Measurements from ENCODE around the gene CLK3. TPM values are rescaled to one million over a fixed set of nuclear protein-coding genes. Genes with fewer than 3 reads are reported as not detected.

Gene CLK3
- total and polyA plus RNA-seq, 2 of the 13 experiments (the other 11 are each of a cell fraction or from before 2014, with no cell fraction given), result 41.5 to 82.0 TPM

DNA sequence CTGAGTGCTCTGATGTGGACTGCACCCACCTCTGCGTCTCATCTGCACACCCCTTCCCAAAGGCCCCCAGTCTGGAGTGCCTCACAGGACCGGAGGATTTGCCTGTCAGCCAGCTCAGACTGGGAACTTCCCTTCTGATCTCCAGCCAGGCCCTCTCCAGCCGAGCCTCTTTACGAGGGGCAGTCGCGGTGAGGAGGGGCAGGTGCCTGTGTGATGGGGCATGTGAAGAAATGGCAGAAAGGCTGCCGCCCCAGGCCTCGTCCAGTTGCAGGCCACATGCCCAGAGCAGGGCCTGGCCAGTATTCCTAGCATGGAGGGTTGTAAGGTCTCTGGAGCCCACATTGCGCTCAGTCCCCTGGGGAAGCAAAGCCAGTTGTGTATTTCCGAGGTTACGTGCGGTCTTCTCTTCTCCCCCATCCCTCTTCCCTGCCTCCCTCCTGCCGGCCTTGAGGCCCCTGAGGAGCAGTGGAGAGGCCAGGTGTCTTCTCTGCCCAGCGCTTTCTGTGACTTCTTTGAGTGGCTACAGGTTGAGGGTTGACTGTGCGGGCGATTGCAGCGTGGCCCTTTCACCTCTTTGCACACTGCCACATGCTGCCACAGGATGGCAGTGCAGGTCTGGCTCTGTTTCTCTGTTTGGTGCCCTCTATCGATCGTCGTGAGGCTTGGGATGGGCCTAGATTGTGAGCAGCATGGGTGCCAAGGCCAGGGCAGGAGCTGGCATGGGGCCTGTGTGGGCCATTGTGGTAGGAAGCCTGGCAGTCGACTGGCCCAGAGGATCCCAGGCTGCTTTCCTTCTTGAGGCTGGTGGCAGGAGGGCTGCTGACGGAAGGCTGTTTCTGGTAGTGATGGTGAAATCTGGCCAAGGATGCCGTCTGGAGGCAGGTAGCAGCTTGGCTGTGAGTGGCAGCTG lies 5.3 kb downstream of the CLK3 start (continued):
- TF ChIP-seq, protein P1, sequence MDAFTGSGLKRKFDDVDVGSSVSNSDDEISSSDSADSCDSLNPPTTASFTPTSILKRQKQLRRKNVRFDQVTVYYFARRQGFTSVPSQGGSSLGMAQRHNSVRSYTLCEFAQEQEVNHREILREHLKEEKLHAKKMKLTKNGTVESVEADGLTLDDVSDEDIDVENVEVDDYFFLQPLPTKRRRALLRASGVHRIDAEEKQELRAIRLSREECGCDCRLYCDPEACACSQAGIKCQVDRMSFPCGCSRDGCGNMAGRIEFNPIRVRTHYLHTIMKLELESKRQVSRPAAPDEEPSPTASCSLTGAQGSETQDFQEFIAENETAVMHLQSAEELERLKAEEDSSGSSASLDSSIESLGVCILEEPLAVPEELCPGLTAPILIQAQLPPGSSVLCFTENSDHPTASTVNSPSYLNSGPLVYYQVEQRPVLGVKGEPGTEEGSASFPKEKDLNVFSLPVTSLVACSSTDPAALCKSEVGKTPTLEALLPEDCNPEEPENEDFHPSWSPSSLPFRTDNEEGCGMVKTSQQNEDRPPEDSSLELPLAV (CRISPR knock-in tag; conservative IDR thresholded peaks at IDR 0.05; ENCODE audit: low read depth), result no peak
- no peak for TF ChIP-seq SMARCC2 (IDR thresholded peaks at IDR 0.05)
- TF ChIP-seq, protein P2, sequence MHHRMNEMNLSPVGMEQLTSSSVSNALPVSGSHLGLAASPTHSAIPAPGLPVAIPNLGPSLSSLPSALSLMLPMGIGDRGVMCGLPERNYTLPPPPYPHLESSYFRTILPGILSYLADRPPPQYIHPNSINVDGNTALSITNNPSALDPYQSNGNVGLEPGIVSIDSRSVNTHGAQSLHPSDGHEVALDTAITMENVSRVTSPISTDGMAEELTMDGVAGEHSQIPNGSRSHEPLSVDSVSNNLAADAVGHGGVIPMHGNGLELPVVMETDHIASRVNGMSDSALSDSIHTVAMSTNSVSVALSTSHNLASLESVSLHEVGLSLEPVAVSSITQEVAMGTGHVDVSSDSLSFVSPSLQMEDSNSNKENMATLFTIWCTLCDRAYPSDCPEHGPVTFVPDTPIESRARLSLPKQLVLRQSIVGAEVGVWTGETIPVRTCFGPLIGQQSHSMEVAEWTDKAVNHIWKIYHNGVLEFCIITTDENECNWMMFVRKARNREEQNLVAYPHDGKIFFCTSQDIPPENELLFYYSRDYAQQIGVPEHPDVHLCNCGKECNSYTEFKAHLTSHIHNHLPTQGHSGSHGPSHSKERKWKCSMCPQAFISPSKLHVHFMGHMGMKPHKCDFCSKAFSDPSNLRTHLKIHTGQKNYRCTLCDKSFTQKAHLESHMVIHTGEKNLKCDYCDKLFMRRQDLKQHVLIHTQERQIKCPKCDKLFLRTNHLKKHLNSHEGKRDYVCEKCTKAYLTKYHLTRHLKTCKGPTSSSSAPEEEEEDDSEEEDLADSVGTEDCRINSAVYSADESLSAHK (CRISPR knock-in tag; IDR thresholded peaks at IDR 0.05; ENCODE audit: borderline replicate concordance), result no peak
- no peak for TF ChIP-seq ZNF766 (CRISPR knock-in tag; IDR thresholded peaks at IDR 0.05; ENCODE audit: borderline replicate concordance)
- TF ChIP-seq, protein P3, sequence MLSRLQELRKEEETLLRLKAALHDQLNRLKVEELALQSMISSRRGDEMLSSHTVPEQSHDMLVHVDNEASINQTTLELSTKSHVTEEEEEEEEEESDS (CRISPR knock-in tag; IDR thresholded peaks at IDR 0.05; ENCODE audit: borderline replicate concordance), result no peak
- peak; percentile 30 for TF ChIP-seq HNRNPLL (IDR thresholded peaks at IDR 0.05; ENCODE audit: low read depth, low read length, poor library complexity, severe bottlenecking)
- TF ChIP-seq PLRG1 (conservative IDR thresholded peaks at IDR 0.05), result no peak
- TF ChIP-seq FOSL1 (CRISPR knock-in tag; IDR thresholded peaks at IDR 0.05; ENCODE audit: borderline replicate concordance), result no peak
- TF ChIP-seq NFE2L1 (CRISPR knock-in tag; IDR thresholded peaks at IDR 0.05; ENCODE audit: borderline replicate concordance), result no peak
- TF ChIP-seq, protein P4, sequence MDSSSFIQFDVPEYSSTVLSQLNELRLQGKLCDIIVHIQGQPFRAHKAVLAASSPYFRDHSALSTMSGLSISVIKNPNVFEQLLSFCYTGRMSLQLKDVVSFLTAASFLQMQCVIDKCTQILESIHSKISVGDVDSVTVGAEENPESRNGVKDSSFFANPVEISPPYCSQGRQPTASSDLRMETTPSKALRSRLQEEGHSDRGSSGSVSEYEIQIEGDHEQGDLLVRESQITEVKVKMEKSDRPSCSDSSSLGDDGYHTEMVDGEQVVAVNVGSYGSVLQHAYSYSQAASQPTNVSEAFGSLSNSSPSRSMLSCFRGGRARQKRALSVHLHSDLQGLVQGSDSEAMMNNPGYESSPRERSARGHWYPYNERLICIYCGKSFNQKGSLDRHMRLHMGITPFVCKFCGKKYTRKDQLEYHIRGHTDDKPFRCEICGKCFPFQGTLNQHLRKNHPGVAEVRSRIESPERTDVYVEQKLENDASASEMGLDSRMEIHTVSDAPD (CRISPR knock-in tag; IDR thresholded peaks at IDR 0.05), result no peak
- TF ChIP-seq ZNF670 (CRISPR knock-in tag; IDR thresholded peaks at IDR 0.05; ENCODE audit: borderline replicate concordance), result 0 out of 2 replicates have a peak, but pooled peaks have one; percentile 24
- TF ChIP-seq, protein P5, sequence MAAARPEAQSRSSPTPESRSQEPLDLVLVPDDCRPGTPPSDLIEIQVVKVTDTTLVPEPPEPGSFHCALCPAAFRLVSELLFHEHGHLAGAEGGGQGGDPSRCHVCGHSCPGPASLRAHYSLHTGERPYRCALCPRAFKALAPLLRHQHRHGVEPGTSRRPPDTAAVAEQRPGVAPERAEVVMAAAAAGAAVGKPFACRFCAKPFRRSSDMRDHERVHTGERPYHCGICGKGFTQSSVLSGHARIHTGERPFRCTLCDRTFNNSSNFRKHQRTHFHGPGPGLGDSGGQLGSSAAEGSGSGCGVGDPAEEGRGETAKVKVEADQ (CRISPR knock-in tag; IDR thresholded peaks at IDR 0.05; ENCODE audit: borderline replicate concordance), result no peak
- TF ChIP-seq, protein P6, sequence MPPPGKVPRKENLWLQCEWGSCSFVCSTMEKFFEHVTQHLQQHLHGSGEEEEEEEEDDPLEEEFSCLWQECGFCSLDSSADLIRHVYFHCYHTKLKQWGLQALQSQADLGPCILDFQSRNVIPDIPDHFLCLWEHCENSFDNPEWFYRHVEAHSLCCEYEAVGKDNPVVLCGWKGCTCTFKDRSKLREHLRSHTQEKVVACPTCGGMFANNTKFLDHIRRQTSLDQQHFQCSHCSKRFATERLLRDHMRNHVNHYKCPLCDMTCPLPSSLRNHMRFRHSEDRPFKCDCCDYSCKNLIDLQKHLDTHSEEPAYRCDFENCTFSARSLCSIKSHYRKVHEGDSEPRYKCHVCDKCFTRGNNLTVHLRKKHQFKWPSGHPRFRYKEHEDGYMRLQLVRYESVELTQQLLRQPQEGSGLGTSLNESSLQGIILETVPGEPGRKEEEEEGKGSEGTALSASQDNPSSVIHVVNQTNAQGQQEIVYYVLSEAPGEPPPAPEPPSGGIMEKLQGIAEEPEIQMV (CRISPR knock-in tag; IDR thresholded peaks at IDR 0.05; ENCODE audit: low read depth), result no peak
- no peak for TF ChIP-seq POLR2AphosphoS2 (IDR thresholded peaks at IDR 0.05; ENCODE audit: low read depth, low read length)
- peak; percentile 83 for TF ChIP-seq RXRA (CRISPR knock-in tag; IDR thresholded peaks at IDR 0.05)
- no peak for TF ChIP-seq CCAR2 (optimal IDR thresholded peaks at IDR 0.05; ENCODE audit: low read depth, low read length)
- no peak for TF ChIP-seq CENPX (CRISPR knock-in tag; IDR thresholded peaks at IDR 0.05)
- TF ChIP-seq HNF4A (CRISPR knock-in tag; IDR thresholded peaks at IDR 0.05), result no peak
- peak; percentile 14; the same call in 1 of the 2 replicates for TF ChIP-seq KAT2B (IDR thresholded peaks at IDR 0.05; ENCODE audit: borderline replicate concordance, low read depth, low read length)
- TF ChIP-seq ZKSCAN8 (CRISPR knock-in tag; IDR thresholded peaks at IDR 0.05; ENCODE audit: borderline replicate concordance), result no peak
